GM18499 (cell line): Measurements from ENCODE around the gene ARHGAP28.

Experiments
- ATAC-seq: cut with Tn5 transposase; IDR thresholded peaks from one replicate; pipeline ENCODE4 v1.9.1; 2021; ENCODE audit warnings: moderate number of reproducible peaks; ENCODE audit not compliant: insufficient read depth, unreplicated experiment

ARHGAP28 gene

GRCh38 chr18:6729247-6730091 lies at the start of gene ARHGAP28:
Gene ARHGAP28 (plus strand): TSS chr18:6729716. CDS start chr18:6729822, 106 bp downstream.
- ATAC-seq, result no peak

GRCh38 chr18:6681331-6681875 lies 48.1 kb upstream of the ARHGAP28 start:
- ATAC-seq, result no peak

GRCh38 chr18:6682437-6683111 lies 46.9 kb upstream of the ARHGAP28 start:
- ATAC-seq, result no peak

- ATAC-seq, result no peak
These were observed 46.2 kb upstream of the ARHGAP28 start for GRCh38 chr18:6683112-6683876.

- ATAC-seq, result no peak
These were observed 41.8 kb upstream of the ARHGAP28 start for GRCh38 chr18:6687676-6688075.

GRCh38 chr18:6708890-6709289 lies 20.6 kb upstream of the ARHGAP28 start:
- ATAC-seq, result no peak

GRCh38 chr18:6711467-6711866 lies 18.0 kb upstream of the ARHGAP28 start:
- ATAC-seq, result no peak

- ATAC-seq, result no peak
These were observed 17.1 kb upstream of the ARHGAP28 start for GRCh38 chr18:6712401-6712800.

- ATAC-seq, result no peak
These were observed 15.5 kb upstream of the ARHGAP28 start for GRCh38 chr18:6714010-6714409.

GRCh38 chr18:6718267-6718666 lies 11.2 kb upstream of the ARHGAP28 start:
- ATAC-seq, result no peak

GRCh38 chr18:6719098-6719846 lies 10.2 kb upstream of the ARHGAP28 start:
- no peak for ATAC-seq

- no peak for ATAC-seq
These were observed 9.4 kb upstream of the ARHGAP28 start for GRCh38 chr18:6719910-6720683.

- no peak for ATAC-seq
These were observed 7.8 kb upstream of the ARHGAP28 start for GRCh38 chr18:6721755-6722154.

GRCh38 chr18:6722690-6723089 lies 6.8 kb upstream of the ARHGAP28 start:
- ATAC-seq, result no peak

- ATAC-seq, result no peak
These were observed 5.2 kb upstream of the ARHGAP28 start for GRCh38 chr18:6724331-6724730.

GRCh38 chr18:6728331-6728730 lies 1.2 kb upstream of the ARHGAP28 start:
- no peak for ATAC-seq

- no peak for ATAC-seq
These were observed 688 bp upstream of the ARHGAP28 start for GRCh38 chr18:6728809-6729246.

- ATAC-seq, result no peak
These were observed 1.1 kb downstream of the ARHGAP28 start for GRCh38 chr18:6730416-6731221.
